Cortex of kidney (tissue), 1 donor: ENCODE results near the gene PLAAT2.
"Not testable (repeated sequence)": the region's sequence is repeated elsewhere in the genome, so short reads cannot be mapped to it uniquely, and the experiment has no call there.

Source experiments
- DNase-seq: peaks from one replicate; lab custom pipeline; 2025; lab: John Stamatoyannopoulos, UW

PLAAT2 gene

GRCh38 chr11:63549411-63549810 is 13.8 kb downstream of the PLAAT2 start:
- no peak for DNase-seq

GRCh38 chr11:63548178-63548577 is 15.0 kb downstream of the PLAAT2 start:
- DNase-seq = no peak

GRCh38 chr11:63547061-63547460 is 16.1 kb downstream of the PLAAT2 start:
- no peak for DNase-seq

GRCh38 chr11:63543711-63544110 is 19.5 kb downstream of the PLAAT2 start:
- no peak for DNase-seq

- not testable (repeated sequence) for DNase-seq
Measured at GRCh38 chr11:63542506-63542905, 20.7 kb downstream of the PLAAT2 start.

- no peak for DNase-seq
Measured at GRCh38 chr11:63537293-63538101, 25.7 kb downstream of the PLAAT2 start.

GRCh38 chr11:63536669-63537292 is 26.4 kb downstream of the PLAAT2 start, which contains the start of gene PLAAT4:
TSS of gene PLAAT4 (plus strand) at chr11:63536808. CDS start at chr11:63536869, 61 bp downstream.
- no peak for DNase-seq

- no peak for DNase-seq
Measured at GRCh38 chr11:63535734-63536133, 27.4 kb downstream of the PLAAT2 start.

- DNase-seq = no peak
Measured at GRCh38 chr11:63534895-63535461, 28.2 kb downstream of the PLAAT2 start.

- DNase-seq = no peak
Measured at GRCh38 chr11:63534076-63534475, 29.1 kb downstream of the PLAAT2 start.

- no peak for DNase-seq
Measured at GRCh38 chr11:63532799-63533475, 30.2 kb downstream of the PLAAT2 start.

GRCh38 chr11:63532117-63532516 is 31.1 kb downstream of the PLAAT2 start:
- DNase-seq = no peak

GRCh38 chr11:63531074-63531792 is 31.9 kb downstream of the PLAAT2 start:
- DNase-seq = not testable (repeated sequence)

- DNase-seq = no peak
Measured at GRCh38 chr11:63530021-63530420, 33.2 kb downstream of the PLAAT2 start.

- DNase-seq = not testable (repeated sequence)
Measured at GRCh38 chr11:63529373-63529772, 33.8 kb downstream of the PLAAT2 start.

- not testable (repeated sequence) for DNase-seq
Measured at GRCh38 chr11:63528729-63529278, 34.4 kb downstream of the PLAAT2 start.

- DNase-seq = not testable (repeated sequence)
Measured at GRCh38 chr11:63528156-63528555, 35.0 kb downstream of the PLAAT2 start.

GRCh38 chr11:63527667-63528066 is 35.5 kb downstream of the PLAAT2 start:
- DNase-seq = no peak

- no peak for DNase-seq
Measured at GRCh38 chr11:63523151-63523550, 40.0 kb downstream of the PLAAT2 start.

- no peak for DNase-seq
Measured at GRCh38 chr11:63521896-63522295, 41.3 kb downstream of the PLAAT2 start.

- DNase-seq = no peak
Measured at GRCh38 chr11:63520606-63521170, 42.5 kb downstream of the PLAAT2 start.
